Transverse colon (tissue), 3 donors: ENCODE data around the gene MT1E.

Source experiments
- CTCF ChIP-seq, 5 experiments: fragments of 200-600 bp in 3 of 5; fragments of 450-650 bp in 2 of 5; sonication (generic) in 3 of 5; IDR thresholded peaks; 1 replicate in 2 of 5; 2 replicates in 3 of 5; pipeline ENCODE4 v1.5.1; 2016 to 2017; ENCODE audit warnings: antibody characterized with exemption in 5 of 5, inconsistent platforms in 3 of 5, mild to moderate bottlenecking in 2 of 5, moderate library complexity in 1 of 5
- EP300 ChIP-seq: sonication (generic); formaldehyde crosslinking; IDR thresholded peaks from one replicate; pipeline ENCODE4 v1.6.1; 2017; ENCODE audit warnings: antibody characterized with exemption, low read depth

GRCh38 chr16:56611281-56611833 is 14.2 kb upstream of the MT1E start:
- TF ChIP-seq CTCF (IDR thresholded peaks at IDR 0.05): no peak
- TF ChIP-seq EP300: no peak
